HCT116 (cell line): ENCODE data around the gene TNNI3.

Experiments used
- EZH2 ChIP-seq: fragments of 200-600 bp; sonication (generic); IDR thresholded peaks from 2 replicates; pipeline ENCODE4 v1.6.1; 2017; ENCODE audit warnings: antibody characterized with exemption, mixed run types
- POLR2A ChIP-seq: IDR thresholded peaks from 2 replicates; pipeline ENCODE4 v1.7.0; 2011; ENCODE audit warnings: borderline replicate concordance; ENCODE audit not compliant: insufficient read depth, insufficient read length; ENCODE audit errors: extremely low read depth
- YY1 ChIP-seq: IDR thresholded peaks from 2 replicates; pipeline ENCODE4 v1.6.1; 2011; ENCODE audit warnings: low read length, low read depth, moderate library complexity, mild to moderate bottlenecking; ENCODE audit not compliant: insufficient replicate concordance; ENCODE audit errors: extremely low read depth
- TF ChIP-seq, protein P1 (sequence below), 3 experiments: fragments of 200-600 bp in 1 of 3; sonication (generic) in 1 of 3; IDR thresholded peaks in 2 of 3; conservative IDR thresholded peaks in 1 of 3; 2 replicates each; pipeline ENCODE4 v1.5.1; 2012 to 2017; ENCODE audit warnings: low read depth in 2 of 3, low read length in 2 of 3, antibody characterized with exemption in 1 of 3, borderline replicate concordance in 1 of 3, control low read depth in 1 of 3, mild to moderate bottlenecking in 1 of 3, mixed read lengths in 1 of 3, mixed run types in 1 of 3, moderate library complexity in 1 of 3; ENCODE audit not compliant: insufficient read depth in 1 of 3
- TF ChIP-seq, protein P2 (sequence below): IDR thresholded peaks from 2 replicates; pipeline ENCODE4 v1.6.1; 2012

DNA sequence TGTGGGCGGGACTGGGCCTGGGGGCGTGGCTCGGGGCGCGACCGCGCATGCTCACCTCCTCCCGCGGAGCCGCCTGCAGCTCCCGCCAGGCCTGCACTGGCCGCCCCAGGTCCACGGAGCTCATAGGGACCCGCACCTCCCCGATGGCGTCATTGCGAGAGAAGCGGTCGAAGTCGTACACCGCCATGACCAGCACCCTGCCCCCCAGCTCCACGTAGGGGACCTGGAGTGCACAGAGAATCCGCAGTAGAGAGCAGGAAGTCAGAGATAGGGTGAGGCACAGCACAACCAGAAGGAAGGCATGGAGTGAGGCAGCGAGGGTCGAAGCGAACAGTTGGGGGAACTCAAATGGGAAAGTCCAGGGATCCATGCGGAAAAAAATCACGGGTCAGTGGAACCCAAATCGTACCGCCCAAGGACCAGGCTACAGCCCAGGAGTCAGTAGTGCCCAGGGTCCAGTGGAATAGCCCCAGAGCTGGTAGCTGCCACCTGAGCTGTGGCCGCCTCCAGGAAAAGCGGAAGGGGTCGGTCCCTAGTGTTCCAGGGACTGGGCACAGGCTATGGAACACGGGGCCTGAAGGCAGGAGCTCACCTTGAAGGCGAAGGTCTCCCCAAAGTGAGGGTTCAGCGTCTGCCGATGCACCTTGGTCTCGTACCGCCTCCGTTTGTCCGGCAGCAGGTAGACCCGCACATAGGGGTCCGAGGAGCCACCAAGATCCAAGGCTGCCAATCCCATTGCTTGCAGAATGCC, 17.8 kb upstream of the TNNI3 start:
- TF ChIP-seq, protein P1, sequence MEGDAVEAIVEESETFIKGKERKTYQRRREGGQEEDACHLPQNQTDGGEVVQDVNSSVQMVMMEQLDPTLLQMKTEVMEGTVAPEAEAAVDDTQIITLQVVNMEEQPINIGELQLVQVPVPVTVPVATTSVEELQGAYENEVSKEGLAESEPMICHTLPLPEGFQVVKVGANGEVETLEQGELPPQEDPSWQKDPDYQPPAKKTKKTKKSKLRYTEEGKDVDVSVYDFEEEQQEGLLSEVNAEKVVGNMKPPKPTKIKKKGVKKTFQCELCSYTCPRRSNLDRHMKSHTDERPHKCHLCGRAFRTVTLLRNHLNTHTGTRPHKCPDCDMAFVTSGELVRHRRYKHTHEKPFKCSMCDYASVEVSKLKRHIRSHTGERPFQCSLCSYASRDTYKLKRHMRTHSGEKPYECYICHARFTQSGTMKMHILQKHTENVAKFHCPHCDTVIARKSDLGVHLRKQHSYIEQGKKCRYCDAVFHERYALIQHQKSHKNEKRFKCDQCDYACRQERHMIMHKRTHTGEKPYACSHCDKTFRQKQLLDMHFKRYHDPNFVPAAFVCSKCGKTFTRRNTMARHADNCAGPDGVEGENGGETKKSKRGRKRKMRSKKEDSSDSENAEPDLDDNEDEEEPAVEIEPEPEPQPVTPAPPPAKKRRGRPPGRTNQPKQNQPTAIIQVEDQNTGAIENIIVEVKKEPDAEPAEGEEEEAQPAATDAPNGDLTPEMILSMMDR (IDR thresholded peaks at IDR 0.05 in 2 of 3, conservative IDR thresholded peaks at IDR 0.05 in 1 of 3; ENCODE audit: borderline replicate concordance in 1 of 3, insufficient read depth in 1 of 3, low read depth in 2 of 3, low read length in 2 of 3): no peak
- TF ChIP-seq, protein P2, sequence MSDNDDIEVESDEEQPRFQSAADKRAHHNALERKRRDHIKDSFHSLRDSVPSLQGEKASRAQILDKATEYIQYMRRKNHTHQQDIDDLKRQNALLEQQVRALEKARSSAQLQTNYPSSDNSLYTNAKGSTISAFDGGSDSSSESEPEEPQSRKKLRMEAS: no peak
- TF ChIP-seq EZH2: no peak
- TF ChIP-seq YY1: no peak
- TF ChIP-seq POLR2A: no peak
